ENCODE measurements around the gene TBRG4. TPM values are rescaled to one million over a fixed set of nuclear protein-coding genes. Genes with fewer than 3 reads are reported as not detected.

TBRG4 gene
- polyA plus RNA-seq, 1 donor from 2014 or later, result 52.8 TPM

DNA sequence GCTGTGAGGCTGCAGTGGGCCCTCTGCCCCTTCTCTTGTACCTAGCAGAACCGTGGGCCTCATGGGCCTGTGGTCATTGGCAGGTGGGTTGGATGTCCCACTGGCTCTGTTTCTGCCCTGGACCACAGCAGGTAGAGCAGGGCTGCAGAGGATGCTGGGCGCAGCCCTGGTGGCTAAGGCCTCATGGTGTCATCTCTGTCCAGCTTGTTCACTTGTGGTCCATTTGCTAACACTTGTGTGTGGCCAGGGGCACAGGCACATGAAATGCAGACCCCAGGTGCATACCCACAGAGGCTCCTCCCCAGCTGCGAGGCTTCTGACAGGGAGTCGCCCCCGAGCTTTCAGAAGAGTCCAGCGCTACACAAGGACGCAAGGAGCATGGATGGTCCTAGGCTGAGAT, 22.4 kb upstream of the TBRG4 start:
- Histone ChIP-seq H3K79me2 (replicated peaks; ENCODE audit: insufficient read depth, low read length) (no peaks in the 10 kb centered on the region), H3K9me2 (ENCODE audit: insufficient read depth, low read length) (no peaks in the 10 kb centered on the region), H4K20me1 (ENCODE audit: insufficient read depth) (no peaks in the 10 kb centered on the region), H2AFZ (ENCODE audit: low read depth, low read length) (no peak overlapping the region), H3K27ac (ENCODE audit: low read length) (no peak overlapping the region), H3K9me3 (ENCODE audit: low read length) (no peaks in the 10 kb centered on the region), H3K4me2 (ENCODE audit: low read length) (no peak overlapping the region), H3K9ac (ENCODE audit: low read length) (no peak overlapping the region), H3K4me3 (ENCODE audit: low read length) (no peak overlapping the region), H3K36me3 (ENCODE audit: insufficient read depth, low read length) (no peaks in the 10 kb centered on the region), H3F3A (ENCODE audit: insufficient read depth, low read length, poor library complexity, severe bottlenecking) (no peaks in the 10 kb centered on the region), H3K27me3 (ENCODE audit: insufficient read depth, low read depth, low read length) (no peaks in the 10 kb centered on the region)
- TF ChIP-seq EP300 (conservative IDR thresholded peaks at IDR 0.05; ENCODE audit: poor library complexity, severe bottlenecking), result no peak
- no peak for TF ChIP-seq TAF1 (IDR thresholded peaks at IDR 0.05; ENCODE audit: low read depth)
- TF ChIP-seq POLR2AphosphoS5 (IDR thresholded peaks at IDR 0.05), result no peak
- no peak for TF ChIP-seq SMC3 (conservative IDR thresholded peaks at IDR 0.05; ENCODE audit: poor library complexity)
- no peak for TF ChIP-seq EZH2 (IDR thresholded peaks at IDR 0.05; ENCODE audit: borderline replicate concordance, insufficient read depth, low read length, poor library complexity, severe bottlenecking)
- TF ChIP-seq, protein P1, sequence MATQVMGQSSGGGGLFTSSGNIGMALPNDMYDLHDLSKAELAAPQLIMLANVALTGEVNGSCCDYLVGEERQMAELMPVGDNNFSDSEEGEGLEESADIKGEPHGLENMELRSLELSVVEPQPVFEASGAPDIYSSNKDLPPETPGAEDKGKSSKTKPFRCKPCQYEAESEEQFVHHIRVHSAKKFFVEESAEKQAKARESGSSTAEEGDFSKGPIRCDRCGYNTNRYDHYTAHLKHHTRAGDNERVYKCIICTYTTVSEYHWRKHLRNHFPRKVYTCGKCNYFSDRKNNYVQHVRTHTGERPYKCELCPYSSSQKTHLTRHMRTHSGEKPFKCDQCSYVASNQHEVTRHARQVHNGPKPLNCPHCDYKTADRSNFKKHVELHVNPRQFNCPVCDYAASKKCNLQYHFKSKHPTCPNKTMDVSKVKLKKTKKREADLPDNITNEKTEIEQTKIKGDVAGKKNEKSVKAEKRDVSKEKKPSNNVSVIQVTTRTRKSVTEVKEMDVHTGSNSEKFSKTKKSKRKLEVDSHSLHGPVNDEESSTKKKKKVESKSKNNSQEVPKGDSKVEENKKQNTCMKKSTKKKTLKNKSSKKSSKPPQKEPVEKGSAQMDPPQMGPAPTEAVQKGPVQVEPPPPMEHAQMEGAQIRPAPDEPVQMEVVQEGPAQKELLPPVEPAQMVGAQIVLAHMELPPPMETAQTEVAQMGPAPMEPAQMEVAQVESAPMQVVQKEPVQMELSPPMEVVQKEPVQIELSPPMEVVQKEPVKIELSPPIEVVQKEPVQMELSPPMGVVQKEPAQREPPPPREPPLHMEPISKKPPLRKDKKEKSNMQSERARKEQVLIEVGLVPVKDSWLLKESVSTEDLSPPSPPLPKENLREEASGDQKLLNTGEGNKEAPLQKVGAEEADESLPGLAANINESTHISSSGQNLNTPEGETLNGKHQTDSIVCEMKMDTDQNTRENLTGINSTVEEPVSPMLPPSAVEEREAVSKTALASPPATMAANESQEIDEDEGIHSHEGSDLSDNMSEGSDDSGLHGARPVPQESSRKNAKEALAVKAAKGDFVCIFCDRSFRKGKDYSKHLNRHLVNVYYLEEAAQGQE (IDR thresholded peaks at IDR 0.05; ENCODE audit: borderline replicate concordance), result no peak
- TF ChIP-seq MXI1 (conservative IDR thresholded peaks at IDR 0.05; ENCODE audit: poor library complexity, severe bottlenecking), result no peak
- TF ChIP-seq, protein P2, sequence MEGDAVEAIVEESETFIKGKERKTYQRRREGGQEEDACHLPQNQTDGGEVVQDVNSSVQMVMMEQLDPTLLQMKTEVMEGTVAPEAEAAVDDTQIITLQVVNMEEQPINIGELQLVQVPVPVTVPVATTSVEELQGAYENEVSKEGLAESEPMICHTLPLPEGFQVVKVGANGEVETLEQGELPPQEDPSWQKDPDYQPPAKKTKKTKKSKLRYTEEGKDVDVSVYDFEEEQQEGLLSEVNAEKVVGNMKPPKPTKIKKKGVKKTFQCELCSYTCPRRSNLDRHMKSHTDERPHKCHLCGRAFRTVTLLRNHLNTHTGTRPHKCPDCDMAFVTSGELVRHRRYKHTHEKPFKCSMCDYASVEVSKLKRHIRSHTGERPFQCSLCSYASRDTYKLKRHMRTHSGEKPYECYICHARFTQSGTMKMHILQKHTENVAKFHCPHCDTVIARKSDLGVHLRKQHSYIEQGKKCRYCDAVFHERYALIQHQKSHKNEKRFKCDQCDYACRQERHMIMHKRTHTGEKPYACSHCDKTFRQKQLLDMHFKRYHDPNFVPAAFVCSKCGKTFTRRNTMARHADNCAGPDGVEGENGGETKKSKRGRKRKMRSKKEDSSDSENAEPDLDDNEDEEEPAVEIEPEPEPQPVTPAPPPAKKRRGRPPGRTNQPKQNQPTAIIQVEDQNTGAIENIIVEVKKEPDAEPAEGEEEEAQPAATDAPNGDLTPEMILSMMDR (IDR thresholded peaks at IDR 0.05; ENCODE audit: poor library complexity, severe bottlenecking), result no peak

DNA sequence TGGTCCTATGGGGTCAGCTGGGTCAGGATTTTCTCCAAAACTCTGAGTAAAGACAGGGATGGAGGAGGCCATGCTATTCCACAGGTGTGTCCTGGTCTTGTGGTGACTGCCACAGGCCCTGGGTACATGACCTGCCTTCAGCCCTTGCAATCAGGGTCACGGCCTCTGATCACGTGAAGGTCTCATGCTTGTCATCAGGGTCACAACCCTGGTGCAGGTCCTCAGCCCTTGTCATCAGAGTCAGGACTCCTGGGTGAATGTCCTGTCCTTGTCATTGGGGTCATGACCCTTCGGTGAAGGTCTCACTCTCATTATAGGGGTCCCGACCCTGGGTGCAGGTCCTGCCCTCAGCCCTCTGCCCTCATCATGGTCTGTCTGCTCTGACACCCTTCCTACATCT, 21.9 kb upstream of the TBRG4 start:
- no peak overlapping the region for H3K4me3 ChIP-seq (ENCODE audit: low read length)
- no peaks in the 10 kb centered on the region for H4K20me1 ChIP-seq (ENCODE audit: insufficient read depth)
- TF ChIP-seq SMC3 (conservative IDR thresholded peaks at IDR 0.05; ENCODE audit: poor library complexity) (no peak), TAF1 (IDR thresholded peaks at IDR 0.05; ENCODE audit: low read depth) (no peak), RAD21 (conservative IDR thresholded peaks at IDR 0.05) (no peak), POLR2AphosphoS5 (IDR thresholded peaks at IDR 0.05) (no peak), MXI1 (conservative IDR thresholded peaks at IDR 0.05; ENCODE audit: poor library complexity, severe bottlenecking) (no peak), EP300 (conservative IDR thresholded peaks at IDR 0.05; ENCODE audit: poor library complexity, severe bottlenecking) (no peak), EZH2 (IDR thresholded peaks at IDR 0.05; ENCODE audit: borderline replicate concordance, insufficient read depth, low read length, poor library complexity, severe bottlenecking) (no peak)
- TF ChIP-seq, protein P1 (IDR thresholded peaks at IDR 0.05; ENCODE audit: borderline replicate concordance), result no peak
- H3K27ac ChIP-seq (ENCODE audit: low read length), result no peak overlapping the region
- no peaks in the 10 kb centered on the region for H3K9me3 ChIP-seq (ENCODE audit: low read length)
- H3K27me3 ChIP-seq (ENCODE audit: insufficient read depth, low read depth, low read length), result no peaks in the 10 kb centered on the region
- H3K36me3 ChIP-seq (ENCODE audit: insufficient read depth, low read length), result no peaks in the 10 kb centered on the region
- no peaks in the 10 kb centered on the region for H3K9me2 ChIP-seq (ENCODE audit: insufficient read depth, low read length)
- H3K4me2 ChIP-seq (ENCODE audit: low read length), result no peak overlapping the region
- H3K79me2 ChIP-seq (replicated peaks; ENCODE audit: insufficient read depth, low read length), result no peaks in the 10 kb centered on the region
- H3F3A ChIP-seq (ENCODE audit: insufficient read depth, low read length, poor library complexity, severe bottlenecking), result no peaks in the 10 kb centered on the region
- H2AFZ ChIP-seq (ENCODE audit: low read depth, low read length), result no peak overlapping the region
- no peak overlapping the region for H3K9ac ChIP-seq (ENCODE audit: low read length)
